Kidney (tissue), 14 donors: ENCODE data around the gene REM2. TPM values are rescaled to one million over a fixed set of nuclear protein-coding genes. Genes with fewer than 3 reads are reported as not detected.

Experiments
- DNase-seq, 5 donors: peaks; one replicate each; pipeline ENCODE4 v3.0.0-alpha.2; 2013 to 2020
- FAIRE-seq: peaks from 2 replicates; lab custom pipeline; 2012; peaks lifted over from hg19 to GRCh38; lab: Jason Lieb, UNC
- H3K27ac ChIP-seq, 2 donors: one replicate each; pipeline ENCODE4 v1.7.0; 2013; ENCODE audit warnings: low read depth in 2 of 2, low read length in 2 of 2, inconsistent platforms in 1 of 2
- H3K27me3 ChIP-seq: one replicate; pipeline ENCODE4 v1.7.1; 2013; ENCODE audit warnings: low read length, inconsistent platforms; ENCODE audit not compliant: control insufficient read depth, insufficient read depth
- H3K36me3 ChIP-seq, 3 donors: one replicate each; pipeline versions ENCODE4 v1.7.0 to v1.7.1; 2013; ENCODE audit warnings: low read length in 3 of 3, control low read depth in 1 of 3, inconsistent platforms in 1 of 3; ENCODE audit not compliant: insufficient read depth in 3 of 3, control insufficient read depth in 2 of 3
- H3K4me1 ChIP-seq, 3 donors: one replicate each; pipeline versions ENCODE4 v1.7.0 to v1.7.1; 2013; ENCODE audit warnings: low read length in 3 of 3, inconsistent platforms in 1 of 3, low read depth in 1 of 3; ENCODE audit not compliant: control insufficient read depth in 2 of 3, insufficient read depth in 2 of 3
- H3K4me3 ChIP-seq, 3 donors: one replicate each; pipeline versions ENCODE4 v1.7.0 to v1.8.1; 2013; ENCODE audit warnings: low read length in 3 of 3, control low read depth in 1 of 3, inconsistent platforms in 1 of 3
- H3K9ac ChIP-seq, 3 donors: one replicate each; pipeline versions ENCODE4 v1.7.0 to v1.7.1; 2013; ENCODE audit warnings: low read length in 3 of 3, control low read depth in 1 of 3, inconsistent platforms in 1 of 3
- H3K9me3 ChIP-seq, 3 donors: one replicate each; pipeline versions ENCODE4 v1.7.0 to v1.7.1; 2013; ENCODE audit warnings: low read length in 3 of 3, control low read depth in 1 of 3, inconsistent platforms in 1 of 3; ENCODE audit not compliant: control insufficient read depth in 2 of 3, insufficient read depth in 1 of 3
- intact Hi-C: fragments of 100-400 bp; cut with DNase I; formaldehyde crosslinking; loops from one replicate; pipeline ENCODE4 v1.11.1; 2022
- polyA plus RNA-seq: library from polyadenylated mRNA; stranded (reverse); fragments of 350-450 nt; fragmentation: Illumina TruSeq; extraction: RNeasy Lipid Tissue Mini Kit (QIAGEN cat#74804); gene quantifications from one replicate; pipeline ENCODE4 v1.2.3, GENCODE V29; 2014; ENCODE audit warnings: low read depth, low replicate concordance; ENCODE audit not compliant: insufficient read depth
- total RNA-seq: library from RNA; stranded (reverse); fragmentation: NEBNext Ultra II Directional; extraction: Animal tissue kit (Norgen Biotek cat#: 25700); gene quantifications from one replicate; pipeline ENCODE4 v1.2.1, GENCODE V29; 2021
- TF ChIP-seq, protein P1 (sequence below): IDR thresholded peaks from 3 replicates; pipeline ENCODE4 v1.5.1; 2012; ENCODE audit warnings: mild to moderate bottlenecking, moderate library complexity, borderline replicate concordance; ENCODE audit not compliant: insufficient read depth; ENCODE audit errors: extremely low read depth
- donor health status: control.
- donor health status: control.
- donor health status: control.
- donor health status: control.
- donor health status: control.
- donor health status: DM: yes; HTN: yes; CAD: no.
- donor health status: Normal renal cell carcinoma (clear cell type).

The REM2 gene
- total and polyA plus RNA-seq, 2 donors from 2014 or later = 0.63 to 0.77 TPM

DNA sequence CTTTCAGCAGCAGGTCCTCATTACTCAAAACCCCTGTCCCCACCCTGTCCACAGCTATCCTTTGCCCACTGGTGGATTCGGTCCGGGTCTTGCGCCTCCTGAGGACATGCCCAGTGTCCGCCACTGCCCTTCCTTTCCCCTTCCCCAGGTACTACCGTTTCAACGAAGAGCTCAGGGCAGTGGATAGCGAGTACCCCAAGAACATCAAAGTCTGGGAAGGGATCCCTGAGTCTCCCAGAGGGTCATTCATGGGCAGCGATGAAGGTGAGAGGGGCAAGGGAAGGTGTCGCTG is 38.0 kb upstream of the REM2 start:
- TF ChIP-seq, protein P1, sequence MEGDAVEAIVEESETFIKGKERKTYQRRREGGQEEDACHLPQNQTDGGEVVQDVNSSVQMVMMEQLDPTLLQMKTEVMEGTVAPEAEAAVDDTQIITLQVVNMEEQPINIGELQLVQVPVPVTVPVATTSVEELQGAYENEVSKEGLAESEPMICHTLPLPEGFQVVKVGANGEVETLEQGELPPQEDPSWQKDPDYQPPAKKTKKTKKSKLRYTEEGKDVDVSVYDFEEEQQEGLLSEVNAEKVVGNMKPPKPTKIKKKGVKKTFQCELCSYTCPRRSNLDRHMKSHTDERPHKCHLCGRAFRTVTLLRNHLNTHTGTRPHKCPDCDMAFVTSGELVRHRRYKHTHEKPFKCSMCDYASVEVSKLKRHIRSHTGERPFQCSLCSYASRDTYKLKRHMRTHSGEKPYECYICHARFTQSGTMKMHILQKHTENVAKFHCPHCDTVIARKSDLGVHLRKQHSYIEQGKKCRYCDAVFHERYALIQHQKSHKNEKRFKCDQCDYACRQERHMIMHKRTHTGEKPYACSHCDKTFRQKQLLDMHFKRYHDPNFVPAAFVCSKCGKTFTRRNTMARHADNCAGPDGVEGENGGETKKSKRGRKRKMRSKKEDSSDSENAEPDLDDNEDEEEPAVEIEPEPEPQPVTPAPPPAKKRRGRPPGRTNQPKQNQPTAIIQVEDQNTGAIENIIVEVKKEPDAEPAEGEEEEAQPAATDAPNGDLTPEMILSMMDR = no peak
- Histone ChIP-seq H3K4me3 (no peak overlapping the region), H3K27me3 (no peaks in the 10 kb centered on the region), H3K27ac (no peak overlapping the region), H3K36me3 (peaks cover 13 to 44% (median 24%) of the 10 kb centered on the region in 3 donors), H3K9me3 (no peaks in the 10 kb centered on the region), H3K9ac (no peak overlapping the region), H3K4me1 (peaks cover 3 to 10% (median 7%) of the 10 kb centered on the region in 3 donors)
- no peak for DNase-seq
- intact Hi-C loops = no loop called here
- no peak for FAIRE-seq

GRCh38 chr14:22845821-22846625 is 37.0 kb upstream of the REM2 start:
- DNase-seq = peak in 2 of 5 donors; percentile 24 to 70
- no peaks in the 10 kb centered on the region for H3K9me3 ChIP-seq
- H3K4me1 ChIP-seq = peaks cover 3 to 10% (median 9%) of the 10 kb centered on the region in 3 donors
- no peak overlapping the region for H3K27ac ChIP-seq
- no peaks in the 10 kb centered on the region for H3K27me3 ChIP-seq
- intact Hi-C loops = no loop called here
- peaks cover 13 to 44% (median 24%) of the 10 kb centered on the region in 3 donors for H3K36me3 ChIP-seq
- no peak overlapping the region for H3K4me3 ChIP-seq
- TF ChIP-seq, protein P1 = no peak
- no peak for FAIRE-seq
- no peak overlapping the region for H3K9ac ChIP-seq

- FAIRE-seq (no peak), DNase-seq (no peak)
- Histone ChIP-seq H3K27ac (no peak overlapping the region), H3K4me3 (no peak overlapping the region), H3K9me3 (no peaks in the 10 kb centered on the region), H3K4me1 (peaks cover 3 to 16% (median 10%) of the 10 kb centered on the region in 3 donors), H3K9ac (no peak overlapping the region), H3K27me3 (no peaks in the 10 kb centered on the region), H3K36me3 (peaks cover 9 to 37% (median 19%) of the 10 kb centered on the region in 3 donors)
- TF ChIP-seq, protein P1 = no peak
- intact Hi-C loops = no loop called here
Observed at GRCh38 chr14:22846811-22847307, 36.2 kb upstream of the REM2 start.
